Osteocyte (in vitro differentiated cells): ENCODE results near the gene PDGFC. TPM values are rescaled to one million over a fixed set of nuclear protein-coding genes. Genes with fewer than 3 reads are reported as not detected.

Source experiments
- DNase-seq: peaks from one replicate; pipeline ENCODE4 v3.0.0; 2021; ENCODE audit warnings: mixed read lengths; ENCODE audit not compliant: unreplicated experiment; ENCODE audit errors: extremely low spot score
- H3K27ac Mint-ChIP-seq: one replicate; pipeline ENCODE4 v1.8.0; 2021; ENCODE audit warnings: mild to moderate bottlenecking, mixed read lengths; ENCODE audit not compliant: unreplicated experiment
- H3K27me3 Mint-ChIP-seq: one replicate; pipeline ENCODE4 v1.8.0; 2021; ENCODE audit warnings: mixed read lengths; ENCODE audit not compliant: unreplicated experiment
- H3K36me3 Mint-ChIP-seq: one replicate; pipeline ENCODE4 v1.8.0; 2021; ENCODE audit warnings: mixed read lengths; ENCODE audit not compliant: unreplicated experiment
- H3K4me1 Mint-ChIP-seq: one replicate; pipeline ENCODE4 v1.8.0; 2021; ENCODE audit warnings: mixed read lengths; ENCODE audit not compliant: unreplicated experiment
- H3K4me3 Mint-ChIP-seq: one replicate; pipeline ENCODE4 v1.8.0; 2021; ENCODE audit warnings: mild to moderate bottlenecking, moderate library complexity, mixed read lengths; ENCODE audit not compliant: unreplicated experiment
- H3K9me3 Mint-ChIP-seq: one replicate; pipeline ENCODE4 v1.8.0; 2021; ENCODE audit warnings: mixed read lengths; ENCODE audit not compliant: unreplicated experiment
- CTCF ChIP-seq: fragments of 200-600 bp; sonication (generic); IDR thresholded peaks from 2 replicates; pipeline ENCODE4 v1.5.0; 2021; ENCODE audit warnings: antibody characterized with exemption, mild to moderate bottlenecking, moderate library complexity
- total RNA-seq: library from RNA; stranded (reverse); gene quantifications from 2 replicates; pipeline ENCODE4 v1.2.1, GENCODE V29; 2021

PDGFC gene
- total RNA-seq, 1 donor from 2014 or later = 25.4 TPM

GRCh38 chr4:156942991-156943390 lies 28.6 kb downstream of the PDGFC start:
- H3K27ac Mint-ChIP-seq = peak overlapping the region; percentile 68
- DNase-seq = no peak

GRCh38 chr4:156941940-156942548 lies 29.6 kb downstream of the PDGFC start:
- TF ChIP-seq CTCF = no peak
- peak overlapping the region; percentile 96 for H3K27ac Mint-ChIP-seq
- peak; percentile 85 for DNase-seq
- peak overlapping the region; percentile 70 for H3K4me3 Mint-ChIP-seq
- H3K36me3 Mint-ChIP-seq = no peaks in the 10 kb centered on the region
- no peaks in the 10 kb centered on the region for H3K9me3 Mint-ChIP-seq
- peaks cover 66% of the 10 kb centered on the region for H3K4me1 Mint-ChIP-seq
- no peaks in the 10 kb centered on the region for H3K27me3 Mint-ChIP-seq

More at GRCh38 chr4:156942991-156943390, 28.6 kb downstream of the PDGFC start:
- Mint-ChIP-seq H3K9me3 (no peaks in the 10 kb centered on the region), H3K36me3 (no peaks in the 10 kb centered on the region), H3K4me1 (peaks cover 75% of the 10 kb centered on the region), H3K27me3 (no peaks in the 10 kb centered on the region), H3K4me3 (no peak overlapping the region)
- no peak for TF ChIP-seq CTCF

- H3K27me3 Mint-ChIP-seq = no peaks in the 10 kb centered on the region
- DNase-seq = no peak
- H3K4me3 Mint-ChIP-seq = no peak overlapping the region
- H3K27ac Mint-ChIP-seq = no peak overlapping the region
- no peak for TF ChIP-seq CTCF
- peaks cover 3% of the 10 kb centered on the region for H3K36me3 Mint-ChIP-seq
- peaks cover 6% of the 10 kb centered on the region for H3K9me3 Mint-ChIP-seq
- peaks cover 45% of the 10 kb centered on the region for H3K4me1 Mint-ChIP-seq
Measured at GRCh38 chr4:156939801-156940200, 31.8 kb downstream of the PDGFC start.

- Mint-ChIP-seq H3K4me1 (peaks cover 40% of the 10 kb centered on the region), H3K27me3 (no peaks in the 10 kb centered on the region), H3K4me3 (no peak overlapping the region), H3K36me3 (peaks cover 3% of the 10 kb centered on the region), H3K9me3 (peaks cover 6% of the 10 kb centered on the region), H3K27ac (no peak overlapping the region)
- no peak for DNase-seq
- no peak for TF ChIP-seq CTCF
Measured at GRCh38 chr4:156939139-156939538, 32.5 kb downstream of the PDGFC start.

- peaks cover 6% of the 10 kb centered on the region for H3K36me3 Mint-ChIP-seq
- peaks cover 6% of the 10 kb centered on the region for H3K9me3 Mint-ChIP-seq
- no peak overlapping the region for H3K4me3 Mint-ChIP-seq
- no peak for TF ChIP-seq CTCF
- no peak for DNase-seq
- H3K27me3 Mint-ChIP-seq = no peaks in the 10 kb centered on the region
- H3K4me1 Mint-ChIP-seq = peaks cover 30% of the 10 kb centered on the region
- H3K27ac Mint-ChIP-seq = peak overlapping the region; percentile 52
Measured at GRCh38 chr4:156934259-156934635, 37.4 kb downstream of the PDGFC start.
